ENCODE results near the gene PGM1.

The PGM1 gene

DNA sequence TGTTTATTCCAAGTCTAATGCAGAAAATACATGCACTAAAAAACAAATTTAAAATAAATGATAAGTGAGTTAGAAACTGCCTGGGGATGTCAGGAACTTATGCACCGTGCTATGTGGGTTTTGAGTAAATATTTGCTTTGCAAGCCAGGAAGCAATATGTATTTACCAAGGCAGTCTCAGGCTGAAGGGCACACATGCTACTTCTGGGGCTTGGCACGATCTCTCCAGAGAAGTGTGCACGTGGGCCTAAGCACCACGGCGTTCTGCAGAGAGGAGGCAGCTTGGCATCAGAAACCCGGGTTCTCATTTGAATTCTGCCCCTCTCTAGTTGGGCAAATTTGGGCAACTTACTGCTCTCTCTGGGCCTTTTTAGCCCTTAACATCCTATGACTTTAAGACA, 108.0 kb downstream of the PGM1 start:
- TF ChIP-seq, protein P1, sequence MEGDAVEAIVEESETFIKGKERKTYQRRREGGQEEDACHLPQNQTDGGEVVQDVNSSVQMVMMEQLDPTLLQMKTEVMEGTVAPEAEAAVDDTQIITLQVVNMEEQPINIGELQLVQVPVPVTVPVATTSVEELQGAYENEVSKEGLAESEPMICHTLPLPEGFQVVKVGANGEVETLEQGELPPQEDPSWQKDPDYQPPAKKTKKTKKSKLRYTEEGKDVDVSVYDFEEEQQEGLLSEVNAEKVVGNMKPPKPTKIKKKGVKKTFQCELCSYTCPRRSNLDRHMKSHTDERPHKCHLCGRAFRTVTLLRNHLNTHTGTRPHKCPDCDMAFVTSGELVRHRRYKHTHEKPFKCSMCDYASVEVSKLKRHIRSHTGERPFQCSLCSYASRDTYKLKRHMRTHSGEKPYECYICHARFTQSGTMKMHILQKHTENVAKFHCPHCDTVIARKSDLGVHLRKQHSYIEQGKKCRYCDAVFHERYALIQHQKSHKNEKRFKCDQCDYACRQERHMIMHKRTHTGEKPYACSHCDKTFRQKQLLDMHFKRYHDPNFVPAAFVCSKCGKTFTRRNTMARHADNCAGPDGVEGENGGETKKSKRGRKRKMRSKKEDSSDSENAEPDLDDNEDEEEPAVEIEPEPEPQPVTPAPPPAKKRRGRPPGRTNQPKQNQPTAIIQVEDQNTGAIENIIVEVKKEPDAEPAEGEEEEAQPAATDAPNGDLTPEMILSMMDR (IDR thresholded peaks at IDR 0.05; ENCODE audit: insufficient read depth, low read depth, low read length, missing control alignments) = no peak
- H3K4me3 ChIP-seq (ENCODE audit: low read length) = no peak overlapping the region
- DNase-seq (ENCODE audit: low read depth) = no peak

DNA sequence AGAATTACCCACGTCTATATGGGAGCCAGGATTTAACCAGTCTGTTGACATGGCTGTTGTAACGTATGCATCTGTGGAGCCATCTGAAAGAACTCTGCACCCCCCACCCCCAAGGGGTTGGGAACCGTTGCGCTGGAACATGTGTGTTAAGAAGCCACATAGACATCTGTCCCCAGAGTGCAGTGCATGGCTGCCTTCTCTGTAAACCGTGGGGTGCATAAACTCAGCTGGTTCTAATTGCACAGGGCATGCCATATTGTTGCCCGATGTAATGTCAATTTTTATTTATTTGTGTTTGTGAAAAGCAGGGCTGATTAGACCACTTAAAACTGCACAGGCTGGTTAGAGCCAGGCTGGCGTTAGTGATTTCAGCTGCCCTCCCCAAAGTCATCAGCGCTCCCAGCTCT, 110.5 kb downstream of the PGM1 start:
- no peak overlapping the region for H3K4me3 ChIP-seq (ENCODE audit: low read length)
- DNase-seq (ENCODE audit: low read depth) = no peak
- TF ChIP-seq, protein P1 (IDR thresholded peaks at IDR 0.05; ENCODE audit: insufficient read depth, low read depth, low read length, missing control alignments) = no peak

- DNase-seq (ENCODE audit: low read depth) = peak; percentile 77
- TF ChIP-seq, protein P1 (IDR thresholded peaks at IDR 0.05; ENCODE audit: insufficient read depth, low read depth, low read length, missing control alignments) = no peak
- H3K4me3 ChIP-seq (ENCODE audit: low read length) = no peak overlapping the region
These were observed 111.2 kb downstream of the PGM1 start for GRCh38 chr1:63704443-63704842.

- no peak overlapping the region for H3K4me3 ChIP-seq (ENCODE audit: low read length)
- DNase-seq (ENCODE audit: low read depth) = no peak
- TF ChIP-seq, protein P1 (IDR thresholded peaks at IDR 0.05; ENCODE audit: insufficient read depth, low read depth, low read length, missing control alignments) = no peak
These were observed 111.9 kb downstream of the PGM1 start for GRCh38 chr1:63705078-63705477.

GRCh38 chr1:63709267-63709828, 116.1 kb downstream of the PGM1 start:
- DNase-seq (ENCODE audit: low read depth) = no peak
- TF ChIP-seq, protein P1 (IDR thresholded peaks at IDR 0.05; ENCODE audit: insufficient read depth, low read depth, low read length, missing control alignments) = no peak
- H3K4me3 ChIP-seq (ENCODE audit: low read length) = no peak overlapping the region
